WTC11 (cell line): ENCODE data around the gene FAM234A. TPM values are rescaled to one million over a fixed set of nuclear protein-coding genes. Genes with fewer than 3 reads are reported as not detected.
A peak's percentile ranks its signal among the peaks of the same experiment; 100 is the strongest.
"Not testable (repeated sequence)": the region's sequence is repeated elsewhere in the genome, so short reads cannot be mapped to it uniquely, and the experiment has no call there.

Experiments
- ATAC-seq: fragments of 200-7000 bp; cut with Tn5 transposase; 2 replicates; pipeline ENCODE4 v1.10.0; 2021; ENCODE audit warnings: mild to moderate bottlenecking, moderate library complexity
- CTCF ChIA-PET: fragments of 300-600 bp; sonication (Branson Sonifier 250); formaldehyde crosslinking; loops from one replicate; lab custom pipeline; 2021; ENCODE audit warnings: antibody characterized with exemption; lab: Charles Lee
- POLR2A ChIA-PET: fragments of 350-600 bp; sonication (Branson Sonifier 250); formaldehyde crosslinking; loops from one replicate; lab custom pipeline; 2021; ENCODE audit warnings: antibody characterized with exemption; lab: Charles Lee
- DNase-seq: peaks from one replicate; pipeline ENCODE4 v3.0.0; 2021; ENCODE audit warnings: low spot score
- H3K27ac Mint-ChIP-seq: 2 replicates; pipeline ENCODE4 v1.8.0; 2021; ENCODE audit warnings: mixed read lengths
- H3K27me3 Mint-ChIP-seq: 2 replicates; pipeline ENCODE4 v1.8.0; 2021; ENCODE audit warnings: low read depth, mild to moderate bottlenecking, moderate library complexity, mixed read lengths
- H3K36me3 Mint-ChIP-seq: 2 replicates; pipeline ENCODE4 v1.8.0; 2021; ENCODE audit warnings: mixed read lengths
- H3K4me1 Mint-ChIP-seq: 2 replicates; pipeline ENCODE4 v1.8.0; 2022; ENCODE audit warnings: mixed read lengths
- H3K4me3 Mint-ChIP-seq: 2 replicates; pipeline ENCODE4 v1.8.0; 2021; ENCODE audit warnings: mild to moderate bottlenecking, moderate library complexity, mixed read lengths
- H3K9me3 Mint-ChIP-seq: 2 replicates; pipeline ENCODE4 v1.8.0; 2021; ENCODE audit warnings: mixed read lengths
- ATF2 ChIP-seq: sonication (generic); formaldehyde crosslinking; IDR thresholded peaks from 2 replicates; pipeline ENCODE4 v1.8.1; 2022; ENCODE audit warnings: low read depth, missing genetic modification reagents, borderline replicate concordance
- CBFB ChIP-seq: sonication (generic); formaldehyde crosslinking; IDR thresholded peaks from 2 replicates; pipeline ENCODE4 v1.8.1; 2022; ENCODE audit warnings: mild to moderate bottlenecking, low read depth, missing genetic modification reagents
- E2F4 ChIP-seq: sonication (generic); formaldehyde crosslinking; IDR thresholded peaks from 2 replicates; pipeline ENCODE4 v1.8.1; 2022; ENCODE audit warnings: low read depth, mild to moderate bottlenecking, moderate library complexity, missing genetic modification reagents, borderline replicate concordance
- FOXJ3 ChIP-seq: sonication (generic); formaldehyde crosslinking; IDR thresholded peaks from 2 replicates; pipeline ENCODE4 v1.9.0; 2021; ENCODE audit warnings: missing genetic modification reagents, mild to moderate bottlenecking, borderline replicate concordance
- IRF2 ChIP-seq: sonication (generic); formaldehyde crosslinking; IDR thresholded peaks from 2 replicates; pipeline ENCODE4 v1.8.0; 2022; ENCODE audit warnings: low read depth, missing genetic modification reagents, borderline replicate concordance
- JUN ChIP-seq: sonication (generic); formaldehyde crosslinking; IDR thresholded peaks from 2 replicates; pipeline ENCODE4 v1.8.0; 2023; ENCODE audit warnings: mild to moderate bottlenecking, missing genetic modification reagents
- NFYB ChIP-seq: sonication (generic); formaldehyde crosslinking; conservative IDR thresholded peaks from 2 replicates; pipeline ENCODE4 v1.8.0; 2022; ENCODE audit warnings: low read depth, missing genetic modification reagents
- NR2C2 ChIP-seq: sonication (generic); formaldehyde crosslinking; IDR thresholded peaks from 2 replicates; pipeline ENCODE4 v1.8.0; 2022; ENCODE audit warnings: mild to moderate bottlenecking, missing genetic modification reagents
- TP53 ChIP-seq: sonication (generic); formaldehyde crosslinking; IDR thresholded peaks from 2 replicates; pipeline ENCODE4 v1.8.1; 2023; ENCODE audit warnings: mild to moderate bottlenecking, missing genetic modification reagents
- ZNF121 ChIP-seq: sonication (generic); formaldehyde crosslinking; IDR thresholded peaks from 2 replicates; pipeline ENCODE4 v1.8.0; 2023; ENCODE audit warnings: missing genetic modification reagents
- ZNF512 ChIP-seq: sonication (generic); formaldehyde crosslinking; IDR thresholded peaks from 2 replicates; pipeline ENCODE4 v1.8.1; 2022; ENCODE audit warnings: missing genetic modification reagents, borderline replicate concordance
- ZNF532 ChIP-seq: fragments of 250-450 bp; sonication (Bioruptor Pico); IDR thresholded peaks from 2 replicates; pipeline ENCODE4 v1.9.0; 2021; ENCODE audit warnings: mild to moderate bottlenecking, borderline replicate concordance
- ZSCAN18 ChIP-seq: fragments of 250-450 bp; sonication (Bioruptor Pico); IDR thresholded peaks from 2 replicates; pipeline ENCODE4 v2.1.2; 2022; ENCODE audit warnings: mild to moderate bottlenecking, moderate library complexity
- total RNA-seq: library from RNA; stranded (reverse); gene quantifications from 3 replicates; pipeline ENCODE4 v1.2.3, GENCODE V29; 2021
- TF ChIP-seq, protein P1 (sequence below): fragments of 250-450 bp; sonication (Bioruptor Pico); IDR thresholded peaks from 2 replicates; pipeline ENCODE4 v1.9.0; 2021; ENCODE audit warnings: moderate library complexity, mild to moderate bottlenecking, inconsistent platforms, borderline replicate concordance

FAM234A gene
- total RNA-seq, 1 experiment from 2014 or later: 115 TPM

DNA sequence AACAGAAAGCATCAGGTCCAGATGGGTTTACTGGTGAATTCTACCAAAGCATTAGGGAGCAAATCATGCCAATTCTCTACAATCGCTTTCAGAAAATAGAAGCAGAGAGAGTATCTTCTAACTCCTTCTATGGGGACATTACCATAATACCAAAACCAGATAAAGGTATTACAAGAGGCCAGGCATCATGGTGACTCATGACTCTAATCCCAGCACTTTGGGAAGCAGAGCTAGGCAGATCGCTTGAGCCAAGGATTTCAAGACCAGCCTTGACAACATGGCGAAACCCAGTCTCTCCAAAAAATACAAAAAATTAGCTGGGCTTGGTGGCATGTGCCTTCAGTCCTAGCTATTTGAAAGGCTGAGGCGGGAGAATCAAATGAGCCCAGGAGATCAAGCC lies 31.4 kb upstream of the FAM234A start (continued):
- TF ChIP-seq ZNF512 (CRISPR knock-in tag) (no peak), JUN (CRISPR knock-in tag) (no peak), CBFB (no peak), NR2C2 (no peak), ZNF121 (no peak), ZNF532 (CRISPR knock-in tag) (no peak)

DNA sequence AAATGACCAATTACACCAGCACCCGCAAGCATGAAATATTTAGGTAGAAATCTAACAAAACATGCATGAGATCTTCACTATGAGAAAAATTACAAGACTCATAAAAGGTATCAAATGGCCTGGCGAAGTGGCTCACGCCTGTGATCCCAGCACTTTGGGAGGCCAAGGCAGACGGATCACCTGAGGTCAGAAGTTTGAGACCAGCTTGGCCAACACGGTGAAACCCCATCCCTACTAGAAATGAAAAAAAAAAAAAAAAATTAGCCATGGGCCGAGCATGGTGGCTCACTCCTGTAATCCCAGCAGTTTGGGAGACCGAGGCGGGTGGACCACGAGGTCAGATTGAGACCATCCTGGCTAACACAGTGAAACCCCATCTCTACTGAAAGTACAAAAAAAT lies 30.6 kb upstream of the FAM234A start:
- H3K9me3 Mint-ChIP-seq, ATAC-seq, H3K4me3 Mint-ChIP-seq, H3K4me1 Mint-ChIP-seq, H3K27ac Mint-ChIP-seq, H3K27me3 Mint-ChIP-seq, POLR2A ChIA-PET, CTCF ChIA-PET, DNase-seq: not testable (repeated sequence)
- H3K36me3 Mint-ChIP-seq: peaks cover 64% of the 10 kb centered on the region

- H3K9me3 Mint-ChIP-seq, H3K27ac Mint-ChIP-seq, POLR2A ChIA-PET, DNase-seq, H3K27me3 Mint-ChIP-seq, ATAC-seq, H3K4me1 Mint-ChIP-seq, H3K4me3 Mint-ChIP-seq: not testable (repeated sequence)
- peaks cover 72% of the 10 kb centered on the region for H3K36me3 Mint-ChIP-seq
- CTCF ChIA-PET: interaction anchor here (0.7 to 1.2 kb wide), 2 partner anchors 109 to 144 kb away, joined by 3 read pairs; no protein-coding TSS in a partner anchor
Observed at GRCh38 chr16:209359-209758, 25.3 kb upstream of the FAM234A start.

DNA sequence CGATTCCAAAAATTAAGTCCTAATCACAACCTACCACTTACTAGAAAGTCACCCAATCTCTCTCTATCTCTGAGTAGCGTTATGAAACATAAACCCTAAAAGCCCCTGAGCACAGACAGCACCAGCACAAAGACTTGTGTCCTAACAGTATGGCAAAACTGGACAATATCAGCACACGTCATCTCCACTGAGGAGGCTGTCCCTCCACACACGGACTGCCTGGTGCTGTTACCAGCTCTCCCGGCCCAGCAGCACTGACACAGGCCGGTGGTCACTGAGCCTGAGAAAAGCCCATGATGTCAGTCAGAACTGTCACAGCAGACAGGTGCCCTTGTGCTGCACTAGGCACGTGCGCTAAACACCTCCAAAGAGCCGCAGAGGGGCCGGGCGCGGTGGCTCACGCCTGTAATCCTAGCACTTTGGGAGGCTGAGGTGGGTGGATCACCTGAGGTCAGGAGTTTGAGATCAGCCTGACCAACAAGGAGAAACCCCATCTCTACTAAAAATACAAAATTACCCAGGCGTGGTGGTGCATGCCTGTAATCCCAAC lies 22.9 kb upstream of the FAM234A start:
- ATAC-seq, H3K27me3 Mint-ChIP-seq, DNase-seq, H3K9me3 Mint-ChIP-seq, H3K4me1 Mint-ChIP-seq, H3K4me3 Mint-ChIP-seq, POLR2A ChIA-PET: not testable (repeated sequence)
- peaks cover 69% of the 10 kb centered on the region for H3K36me3 Mint-ChIP-seq
- H3K27ac Mint-ChIP-seq: peak overlapping the region; percentile 4; the same call in 1 of the 2 replicates
- CTCF ChIA-PET: interaction anchor here (1.5 to 2.1 kb wide), 2 partner anchors 105 to 151 kb away, joined by 4 to 6 read pairs; no protein-coding TSS in a partner anchor

- Mint-ChIP-seq H3K4me3 (no peak overlapping the region), H3K27ac (no peak overlapping the region), H3K27me3 (no peaks in the 10 kb centered on the region), H3K9me3 (no peaks in the 10 kb centered on the region), H3K4me1 (no peaks in the 10 kb centered on the region), H3K36me3 (peaks cover 70% of the 10 kb centered on the region)
- no peak for ATAC-seq
- ChIA-PET CTCF (interaction anchor here (1.2 to 2.1 kb wide), 4 partner anchors 95 to 150 kb away, joined by 4 to 6 read pairs (median 4); no protein-coding TSS in a partner anchor), POLR2A (no interaction called here)
- DNase-seq: no peak
- no peak for TF ChIP-seq NFYB (CRISPR knock-in tag)
- TF ChIP-seq E2F4 (CRISPR knock-in tag): no peak
- TF ChIP-seq ZSCAN18 (CRISPR knock-in tag): no peak
- TF ChIP-seq IRF2 (CRISPR knock-in tag): no peak
- TF ChIP-seq, protein P1, sequence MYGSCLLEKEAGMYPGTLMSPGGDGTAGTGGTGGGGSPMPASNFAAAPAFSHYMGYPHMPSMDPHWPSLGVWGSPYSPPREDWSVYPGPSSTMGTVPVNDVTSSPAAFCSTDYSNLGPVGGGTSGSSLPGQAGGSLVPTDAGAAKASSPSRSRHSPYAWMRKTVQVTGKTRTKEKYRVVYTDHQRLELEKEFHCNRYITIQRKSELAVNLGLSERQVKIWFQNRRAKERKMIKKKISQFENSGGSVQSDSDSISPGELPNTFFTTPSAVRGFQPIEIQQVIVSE: no peak
- no peak for TF ChIP-seq TP53 (CRISPR knock-in tag)
- no peak for TF ChIP-seq ATF2 (CRISPR knock-in tag)
- TF ChIP-seq FOXJ3 (CRISPR knock-in tag): no peak
Observed at GRCh38 chr16:212999-213398, 21.6 kb upstream of the FAM234A start.
